Measurements from ENCODE around the gene FIGN.
A peak's percentile ranks its signal among the peaks of the same experiment; 100 is the strongest.

FIGN gene, protein sequence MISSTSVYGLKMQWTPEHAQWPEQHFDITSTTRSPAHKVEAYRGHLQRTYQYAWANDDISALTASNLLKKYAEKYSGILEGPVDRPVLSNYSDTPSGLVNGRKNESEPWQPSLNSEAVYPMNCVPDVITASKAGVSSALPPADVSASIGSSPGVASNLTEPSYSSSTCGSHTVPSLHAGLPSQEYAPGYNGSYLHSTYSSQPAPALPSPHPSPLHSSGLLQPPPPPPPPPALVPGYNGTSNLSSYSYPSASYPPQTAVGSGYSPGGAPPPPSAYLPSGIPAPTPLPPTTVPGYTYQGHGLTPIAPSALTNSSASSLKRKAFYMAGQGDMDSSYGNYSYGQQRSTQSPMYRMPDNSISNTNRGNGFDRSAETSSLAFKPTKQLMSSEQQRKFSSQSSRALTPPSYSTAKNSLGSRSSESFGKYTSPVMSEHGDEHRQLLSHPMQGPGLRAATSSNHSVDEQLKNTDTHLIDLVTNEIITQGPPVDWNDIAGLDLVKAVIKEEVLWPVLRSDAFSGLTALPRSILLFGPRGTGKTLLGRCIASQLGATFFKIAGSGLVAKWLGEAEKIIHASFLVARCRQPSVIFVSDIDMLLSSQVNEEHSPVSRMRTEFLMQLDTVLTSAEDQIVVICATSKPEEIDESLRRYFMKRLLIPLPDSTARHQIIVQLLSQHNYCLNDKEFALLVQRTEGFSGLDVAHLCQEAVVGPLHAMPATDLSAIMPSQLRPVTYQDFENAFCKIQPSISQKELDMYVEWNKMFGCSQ

DNA sequence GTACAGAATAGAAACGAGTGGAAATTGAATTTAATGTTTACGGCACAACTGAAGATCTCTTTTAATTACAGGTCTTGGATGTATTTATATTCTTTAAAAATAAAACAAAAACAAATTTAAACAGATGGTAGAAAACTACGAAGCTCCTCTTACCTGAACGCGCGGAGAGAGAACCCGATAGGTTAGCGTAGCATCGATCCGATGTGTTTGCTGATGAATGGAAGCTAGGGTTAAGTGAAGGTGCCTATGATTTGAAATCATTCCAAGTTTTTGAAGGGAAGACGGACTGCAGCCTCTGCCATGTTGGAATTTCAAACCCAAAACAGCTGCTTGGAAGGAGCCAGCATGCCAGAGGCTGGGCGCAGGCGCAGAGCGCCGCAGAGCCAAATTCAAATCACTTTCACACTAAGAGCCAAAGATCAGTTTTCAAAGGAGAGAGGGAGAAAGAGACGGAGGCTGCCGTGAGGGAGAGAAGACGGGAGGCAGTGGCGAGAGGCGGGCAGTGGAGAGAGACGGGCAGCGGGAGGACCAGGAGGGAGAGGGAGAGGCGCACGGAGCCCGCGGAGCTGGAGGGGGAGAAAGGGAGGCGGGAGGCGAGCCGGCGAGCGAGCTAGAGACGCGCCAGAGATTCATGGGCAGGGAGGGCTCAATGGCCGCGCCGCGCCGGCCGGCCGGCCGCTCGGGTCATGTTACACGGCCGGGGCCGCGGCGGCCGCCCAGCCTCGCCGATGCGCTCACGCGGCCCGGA is at the start of gene FIGN:
Gene FIGN (minus strand): TSS at position 324 of the 748 bp plus-strand sequence. CDS start 1,081 bp downstream, outside the sequence.
- TF ChIP-seq, protein P1, sequence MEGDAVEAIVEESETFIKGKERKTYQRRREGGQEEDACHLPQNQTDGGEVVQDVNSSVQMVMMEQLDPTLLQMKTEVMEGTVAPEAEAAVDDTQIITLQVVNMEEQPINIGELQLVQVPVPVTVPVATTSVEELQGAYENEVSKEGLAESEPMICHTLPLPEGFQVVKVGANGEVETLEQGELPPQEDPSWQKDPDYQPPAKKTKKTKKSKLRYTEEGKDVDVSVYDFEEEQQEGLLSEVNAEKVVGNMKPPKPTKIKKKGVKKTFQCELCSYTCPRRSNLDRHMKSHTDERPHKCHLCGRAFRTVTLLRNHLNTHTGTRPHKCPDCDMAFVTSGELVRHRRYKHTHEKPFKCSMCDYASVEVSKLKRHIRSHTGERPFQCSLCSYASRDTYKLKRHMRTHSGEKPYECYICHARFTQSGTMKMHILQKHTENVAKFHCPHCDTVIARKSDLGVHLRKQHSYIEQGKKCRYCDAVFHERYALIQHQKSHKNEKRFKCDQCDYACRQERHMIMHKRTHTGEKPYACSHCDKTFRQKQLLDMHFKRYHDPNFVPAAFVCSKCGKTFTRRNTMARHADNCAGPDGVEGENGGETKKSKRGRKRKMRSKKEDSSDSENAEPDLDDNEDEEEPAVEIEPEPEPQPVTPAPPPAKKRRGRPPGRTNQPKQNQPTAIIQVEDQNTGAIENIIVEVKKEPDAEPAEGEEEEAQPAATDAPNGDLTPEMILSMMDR (IDR thresholded peaks at IDR 0.05) = no peak
- TF ChIP-seq ZFX (IDR thresholded peaks at IDR 0.05; ENCODE audit: borderline replicate concordance) = no peak
- peak within 1 kb of the TSS; percentile 79 for H3K27ac ChIP-seq

- TF ChIP-seq, protein P1 (IDR thresholded peaks at IDR 0.05) = no peak
- TF ChIP-seq ZFX (IDR thresholded peaks at IDR 0.05; ENCODE audit: borderline replicate concordance) = no peak
- no peak overlapping the region for H3K27ac ChIP-seq
Observed at GRCh38 chr2:163785162-163785561, 49.4 kb upstream of the FIGN start.

GRCh38 chr2:163779970-163780597 is 44.3 kb upstream of the FIGN start:
- H3K27ac ChIP-seq = no peak overlapping the region
- no peak for TF ChIP-seq ZFX (IDR thresholded peaks at IDR 0.05; ENCODE audit: borderline replicate concordance)
- TF ChIP-seq, protein P1 (IDR thresholded peaks at IDR 0.05) = no peak

DNA sequence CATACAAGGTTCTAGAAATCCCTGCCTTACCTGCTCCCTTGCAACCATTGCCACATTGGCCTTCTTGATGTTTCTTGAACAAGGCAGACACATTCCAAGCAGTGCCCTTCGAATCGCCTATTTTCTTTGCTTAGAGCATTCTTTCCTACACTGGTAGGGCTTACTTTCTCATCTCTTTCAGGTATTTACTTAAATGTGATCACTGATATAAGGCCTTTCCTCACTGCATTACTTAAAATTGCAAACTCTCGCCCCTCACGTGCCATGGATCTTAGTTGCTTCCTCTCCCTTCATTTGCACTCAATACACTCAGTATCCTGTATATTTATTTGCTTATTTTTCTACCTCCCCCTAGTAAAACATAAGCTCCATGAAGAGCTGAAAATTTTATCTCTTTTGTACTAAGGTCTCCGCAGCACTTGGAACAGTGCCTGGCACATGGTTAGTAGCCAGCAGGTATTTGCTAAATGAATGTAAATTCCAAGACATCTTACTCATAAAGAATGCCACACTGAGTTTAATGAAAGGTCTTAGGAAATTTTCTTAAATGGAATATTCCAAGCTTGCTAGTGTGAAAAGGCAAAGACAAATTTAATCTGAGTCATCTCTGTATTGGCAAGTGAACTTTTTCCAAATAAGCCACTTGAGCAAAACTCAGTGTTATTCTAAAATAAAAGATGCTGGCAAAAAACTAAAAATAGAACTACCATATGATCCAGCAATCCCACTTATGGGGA is 42.4 kb upstream of the FIGN start:
- H3K27ac ChIP-seq = no peak overlapping the region
- TF ChIP-seq, protein P1 (IDR thresholded peaks at IDR 0.05) = no peak
- no peak for TF ChIP-seq ZFX (IDR thresholded peaks at IDR 0.05; ENCODE audit: borderline replicate concordance)

DNA sequence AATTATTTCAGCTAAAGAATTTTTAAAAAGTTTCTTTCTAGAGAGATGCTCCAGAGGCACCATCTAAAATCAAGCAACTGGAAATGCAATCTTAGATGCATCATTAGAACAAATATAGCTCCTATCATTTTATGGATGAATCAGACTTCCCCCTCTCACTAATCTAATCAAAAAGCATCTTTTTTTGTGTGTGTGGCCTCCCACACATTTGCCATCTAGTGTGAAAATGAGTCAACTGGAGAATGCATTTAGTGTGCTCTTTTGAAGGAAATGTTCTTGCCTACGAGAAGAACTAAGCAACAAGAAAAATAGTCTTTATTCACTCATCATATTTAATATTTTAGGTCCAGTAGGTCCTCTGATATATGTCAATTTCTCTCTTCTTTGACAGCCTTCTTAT is 39.5 kb upstream of the FIGN start:
- TF ChIP-seq ZFX (IDR thresholded peaks at IDR 0.05; ENCODE audit: borderline replicate concordance) = no peak
- TF ChIP-seq, protein P1 (IDR thresholded peaks at IDR 0.05) = no peak
- no peak overlapping the region for H3K27ac ChIP-seq

GRCh38 chr2:163774862-163775261 is 39.1 kb upstream of the FIGN start:
- no peak overlapping the region for H3K27ac ChIP-seq
- TF ChIP-seq, protein P1 (IDR thresholded peaks at IDR 0.05) = no peak
- no peak for TF ChIP-seq ZFX (IDR thresholded peaks at IDR 0.05; ENCODE audit: borderline replicate concordance)
